Uterus (tissue), 4 donors: ENCODE measurements around the gene CTIF. TPM values are rescaled to one million over a fixed set of nuclear protein-coding genes. Genes with fewer than 3 reads are reported as not detected.

Experiments
- DNase-seq, 2 donors: peaks; one replicate each; pipeline ENCODE4 v3.0.0-alpha.2; 2019 to 2020
- H3K27ac ChIP-seq, 2 donors: fragments of 200-600 bp; sonication (generic); 1 replicate in 1 of 2; 2 replicates in 1 of 2; pipeline ENCODE4 v1.5.1; 2016 to 2018
- H3K27me3 ChIP-seq, 2 donors: fragments of 200-600 bp; sonication (generic); one replicate each; pipeline ENCODE4 v1.5.1; 2018 to 2019; ENCODE audit warnings: control low read depth in 1 of 2
- H3K36me3 ChIP-seq, 2 donors: fragments of 200-600 bp; sonication (generic); one replicate each; pipeline ENCODE4 v1.5.1; 2019; ENCODE audit warnings: control low read depth in 1 of 2
- H3K4me1 ChIP-seq, 2 donors: fragments of 200-600 bp; sonication (generic); one replicate each; pipeline ENCODE4 v1.5.1; 2018 to 2019; ENCODE audit warnings: control low read depth in 1 of 2
- H3K4me3 ChIP-seq, 2 donors: fragments of 200-600 bp; sonication (generic); 1 replicate in 1 of 2; 2 replicates in 1 of 2; pipeline ENCODE4 v1.5.1; 2018 to 2019; ENCODE audit warnings: mild to moderate bottlenecking in 1 of 2
- H3K9me3 ChIP-seq, 2 donors: fragments of 200-600 bp; sonication (generic); one replicate each; pipeline ENCODE4 v1.5.1; 2019; ENCODE audit warnings: control low read depth in 1 of 2
- POLR2A ChIP-seq, 2 donors: fragments of 450-650 bp; IDR thresholded peaks; one replicate each; pipeline ENCODE4 v1.6.1; 2016; ENCODE audit warnings: antibody characterized with exemption in 2 of 2, mild to moderate bottlenecking in 1 of 2, moderate library complexity in 1 of 2
- intact Hi-C: fragments of 100-400 bp; cut with DNase I; formaldehyde crosslinking; loops from one replicate; pipeline ENCODE4 v1.15.1; 2023; ENCODE audit warnings: low total_unique reads
- total RNA-seq, 4 donors: library from RNA; depleted of rRNA in 3 of 4; stranded (reverse); fragments of >200 nt in 3 of 4; gene quantifications; one replicate each; pipeline versions ENCODE4 v1.1.0 to v1.2.4, GENCODE V29; 2014 to 2023
- TF ChIP-seq, protein P1 (sequence below), 4 experiments: fragments of 200-600 bp in 2 of 4; fragments of 450-650 bp in 2 of 4; sonication (generic) in 2 of 4; IDR thresholded peaks; one replicate each; pipeline ENCODE4 v1.5.1; 2016 to 2019; ENCODE audit warnings: antibody characterized with exemption in 4 of 4, mild to moderate bottlenecking in 2 of 4, moderate library complexity in 1 of 4
- donor health status: DM: yes; HTN: yes; CAD: no.

The CTIF gene
- total RNA-seq, 4 donors from 2014 or later: 11.3 to 94.3 (median 48.0) TPM

DNA sequence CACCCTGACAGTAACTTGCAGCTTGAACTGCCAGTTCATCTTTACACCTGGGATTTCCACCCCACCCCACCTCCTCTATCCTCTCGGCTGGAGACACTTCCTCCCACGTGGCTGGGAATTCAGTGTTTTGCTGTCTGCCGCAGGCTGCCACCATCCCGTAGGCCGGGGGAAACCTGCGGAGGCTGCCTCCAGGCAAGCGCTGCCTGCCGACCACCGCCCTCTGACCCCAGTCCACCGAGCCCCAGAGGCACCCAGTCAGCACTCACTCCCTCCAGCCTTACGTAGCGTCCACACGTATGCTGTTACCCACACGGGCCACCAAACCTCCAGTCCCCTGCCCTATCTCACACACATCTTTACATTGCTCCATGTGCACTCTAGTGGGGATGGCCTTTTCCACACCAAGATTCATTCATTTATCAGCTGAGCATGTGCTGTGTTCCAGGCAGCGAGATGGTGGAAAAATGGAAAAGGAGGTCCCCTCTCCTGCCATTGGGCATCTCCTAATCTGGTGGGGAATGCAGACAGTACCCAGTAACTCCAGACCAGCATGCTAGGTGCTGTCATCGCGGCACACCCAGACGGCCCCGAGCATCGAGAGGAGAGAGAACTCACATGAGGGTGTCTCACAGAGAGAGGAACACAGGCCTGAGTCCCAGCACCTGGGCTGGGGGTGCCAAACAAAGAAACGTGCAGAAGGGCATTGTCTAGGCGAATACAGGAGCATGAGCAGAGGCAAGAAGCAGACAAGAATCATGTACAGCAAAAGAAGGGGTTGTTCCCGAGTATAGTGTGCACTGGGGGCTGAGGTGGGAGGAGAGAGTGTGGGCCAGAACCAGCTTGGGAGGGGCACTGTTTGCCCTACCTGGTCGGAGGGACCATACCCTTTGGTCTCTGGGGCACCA, 245.0 kb downstream of the CTIF start:
- peaks cover 0 to 30% of the 10 kb centered on the region in 2 donors for H3K4me1 ChIP-seq
- H3K9me3 ChIP-seq: no peaks in the 10 kb centered on the region
- H3K4me3 ChIP-seq: no peak overlapping the region
- H3K36me3 ChIP-seq: no peaks in the 10 kb centered on the region
- no peak for TF ChIP-seq POLR2A (IDR thresholded peaks at IDR 0.05)
- TF ChIP-seq, protein P1, sequence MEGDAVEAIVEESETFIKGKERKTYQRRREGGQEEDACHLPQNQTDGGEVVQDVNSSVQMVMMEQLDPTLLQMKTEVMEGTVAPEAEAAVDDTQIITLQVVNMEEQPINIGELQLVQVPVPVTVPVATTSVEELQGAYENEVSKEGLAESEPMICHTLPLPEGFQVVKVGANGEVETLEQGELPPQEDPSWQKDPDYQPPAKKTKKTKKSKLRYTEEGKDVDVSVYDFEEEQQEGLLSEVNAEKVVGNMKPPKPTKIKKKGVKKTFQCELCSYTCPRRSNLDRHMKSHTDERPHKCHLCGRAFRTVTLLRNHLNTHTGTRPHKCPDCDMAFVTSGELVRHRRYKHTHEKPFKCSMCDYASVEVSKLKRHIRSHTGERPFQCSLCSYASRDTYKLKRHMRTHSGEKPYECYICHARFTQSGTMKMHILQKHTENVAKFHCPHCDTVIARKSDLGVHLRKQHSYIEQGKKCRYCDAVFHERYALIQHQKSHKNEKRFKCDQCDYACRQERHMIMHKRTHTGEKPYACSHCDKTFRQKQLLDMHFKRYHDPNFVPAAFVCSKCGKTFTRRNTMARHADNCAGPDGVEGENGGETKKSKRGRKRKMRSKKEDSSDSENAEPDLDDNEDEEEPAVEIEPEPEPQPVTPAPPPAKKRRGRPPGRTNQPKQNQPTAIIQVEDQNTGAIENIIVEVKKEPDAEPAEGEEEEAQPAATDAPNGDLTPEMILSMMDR (IDR thresholded peaks at IDR 0.05): no peak
- intact Hi-C loops: no loop called here
- H3K27ac ChIP-seq: no peak overlapping the region
- no peak for DNase-seq
- no peaks in the 10 kb centered on the region for H3K27me3 ChIP-seq

DNA sequence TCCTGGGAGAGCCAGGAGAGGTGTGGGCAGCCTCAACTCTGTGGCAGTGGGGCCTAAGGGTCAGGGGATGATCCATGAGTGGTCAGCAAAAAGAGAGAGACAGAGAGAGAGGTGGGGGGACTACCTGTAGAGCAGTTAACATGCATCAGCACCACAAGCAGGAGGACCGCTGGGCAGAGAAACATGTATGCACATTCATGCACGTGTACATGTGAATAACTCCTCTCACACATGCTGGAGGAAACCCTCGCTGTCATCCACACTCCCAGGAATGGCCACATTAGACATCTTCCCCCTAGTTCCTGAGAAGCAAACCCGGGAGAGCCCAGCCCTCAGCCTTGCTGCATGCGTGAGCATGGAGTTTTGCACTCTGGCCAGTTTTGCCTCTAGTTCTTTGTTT, 245.8 kb downstream of the CTIF start:
- no peak for DNase-seq
- no peak overlapping the region for H3K4me3 ChIP-seq
- no peaks in the 10 kb centered on the region for H3K9me3 ChIP-seq
- H3K4me1 ChIP-seq: peaks cover 0 to 28% of the 10 kb centered on the region in 2 donors
- H3K27ac ChIP-seq: no peak overlapping the region
- no peak for TF ChIP-seq POLR2A (IDR thresholded peaks at IDR 0.05)
- TF ChIP-seq, protein P1 (IDR thresholded peaks at IDR 0.05): no peak
- intact Hi-C loops: no loop called here
- no peaks in the 10 kb centered on the region for H3K27me3 ChIP-seq
- no peaks in the 10 kb centered on the region for H3K36me3 ChIP-seq

DNA sequence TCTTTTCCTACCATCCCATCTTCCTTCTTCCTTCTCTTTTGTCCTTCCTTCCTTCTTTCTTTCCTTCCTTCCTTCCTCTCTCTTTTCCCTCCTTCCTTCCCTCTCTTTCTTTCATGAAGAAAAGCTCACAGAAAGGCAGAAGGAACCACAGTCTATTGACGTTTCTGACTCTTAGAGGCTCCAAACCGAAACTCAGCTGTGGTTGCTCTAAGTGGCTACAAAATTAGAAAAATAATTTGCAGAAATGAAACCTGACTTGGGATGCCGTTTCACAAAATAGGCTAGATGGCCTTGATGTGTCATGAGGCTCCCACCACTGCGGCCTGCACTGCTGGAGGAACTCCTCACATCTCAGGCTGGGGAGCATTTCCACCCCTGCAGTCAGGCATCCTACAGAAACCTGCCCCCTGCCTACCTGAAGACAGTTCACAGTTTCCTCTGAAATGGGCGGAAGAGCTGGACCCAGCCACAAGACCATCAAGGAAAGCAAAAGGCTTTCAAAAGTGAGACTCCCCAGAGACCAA, 246.3 kb downstream of the CTIF start:
- Histone ChIP-seq H3K4me3 (no peak overlapping the region), H3K4me1 (peaks cover 0 to 23% of the 10 kb centered on the region in 2 donors), H3K9me3 (no peaks in the 10 kb centered on the region), H3K27ac (no peak overlapping the region), H3K27me3 (no peaks in the 10 kb centered on the region), H3K36me3 (no peaks in the 10 kb centered on the region)
- TF ChIP-seq POLR2A (IDR thresholded peaks at IDR 0.05): no peak
- TF ChIP-seq, protein P1 (IDR thresholded peaks at IDR 0.05): no peak
- DNase-seq: no peak
- intact Hi-C loops: no loop called here

DNA sequence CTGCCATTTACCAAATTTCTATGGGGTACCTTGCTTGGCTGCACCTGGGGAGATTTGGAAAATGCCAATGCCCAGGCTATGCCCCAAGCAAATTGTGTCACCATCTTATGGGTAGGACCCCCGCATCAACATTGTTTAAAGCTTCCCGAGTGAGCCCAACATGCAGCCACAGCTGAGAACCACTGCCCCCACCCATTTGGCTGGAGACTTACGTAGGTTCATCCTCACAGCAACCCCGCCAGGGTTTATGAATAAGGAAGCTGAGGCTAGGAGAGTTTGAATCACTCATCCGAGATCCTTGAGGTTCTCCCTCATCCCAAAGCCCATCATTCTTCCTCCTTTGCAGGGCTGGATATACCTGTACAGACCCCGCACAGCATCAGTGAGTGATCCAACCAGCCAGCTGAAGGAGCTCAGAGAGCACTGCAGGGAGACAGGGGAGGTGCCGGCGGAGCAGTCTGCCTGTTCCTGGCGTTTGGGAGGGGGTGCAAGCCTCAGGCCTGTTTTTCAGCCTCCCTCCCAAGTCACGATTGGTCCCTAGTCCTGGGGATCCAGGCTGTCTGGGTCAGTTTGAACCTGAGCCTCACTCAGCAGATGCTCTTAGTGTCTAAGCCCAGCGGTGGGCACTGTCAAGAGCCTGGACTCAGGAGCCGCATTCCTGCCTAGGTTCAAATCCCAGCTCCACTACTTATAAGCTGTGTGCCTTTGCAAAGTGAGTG, 247.1 kb downstream of the CTIF start:
- no peak overlapping the region for H3K4me3 ChIP-seq
- H3K36me3 ChIP-seq: no peaks in the 10 kb centered on the region
- H3K27ac ChIP-seq: no peak overlapping the region
- no peak for DNase-seq
- H3K27me3 ChIP-seq: no peaks in the 10 kb centered on the region
- peaks cover 0 to 16% of the 10 kb centered on the region in 2 donors for H3K4me1 ChIP-seq
- no peaks in the 10 kb centered on the region for H3K9me3 ChIP-seq
- TF ChIP-seq, protein P1 (IDR thresholded peaks at IDR 0.05): no peak
- no peak for TF ChIP-seq POLR2A (IDR thresholded peaks at IDR 0.05)
- intact Hi-C loops: no loop called here
